ENCODE results near the gene PLOD2. TPM values are rescaled to one million over a fixed set of nuclear protein-coding genes. Genes with fewer than 3 reads are reported as not detected.
A peak's percentile ranks its signal among the peaks of the same experiment; 100 is the strongest.
"Not testable (repeated sequence)": the region's sequence is repeated elsewhere in the genome, so short reads cannot be mapped to it uniquely, and the experiment has no call there.

The PLOD2 gene
- total and polyA plus RNA-seq, 9 of the 15 experiments (the other 6 are each of a cell fraction or from before 2014, with no cell fraction given), result 0.18 to 1.5 (median 0.58) TPM

- H3K27ac ChIP-seq (ENCODE audit: extremely low read depth, low read depth, low read length); H2AFZ ChIP-seq (ENCODE audit: low read depth, low read length); H3K27me3 ChIP-seq (ENCODE audit: control insufficient read depth in 2 of 2, insufficient read depth in 2 of 2, low read length in 2 of 2); H3K4me1 ChIP-seq (replicated peaks in 1 of 2; ENCODE audit: control insufficient read depth in 2 of 2, insufficient read depth in 2 of 2, low read length in 2 of 2); H3K79me2 ChIP-seq (ENCODE audit: control insufficient read depth, insufficient read depth, low read length); H3K4me3 ChIP-seq; ATAC-seq; POLR2A ChIA-PET; BruUV-seq (replicated peaks); in situ Hi-C loops (cut with MboI); H4K20me1 ChIP-seq (replicated peaks; ENCODE audit: control insufficient read depth, insufficient read depth, low read length); H3K36me3 ChIP-seq (ENCODE audit: control insufficient read depth, insufficient read depth, low read length); H3K9me3 ChIP-seq (replicated peaks; ENCODE audit: control insufficient read depth, insufficient read depth, low read depth, low read length); H3K4me2 ChIP-seq (ENCODE audit: insufficient read depth, low read length); H3K9me1 ChIP-seq (ENCODE audit: control insufficient read depth, insufficient read depth, low read length); FAIRE-seq; H3K9ac ChIP-seq (ENCODE audit: insufficient read depth in 1 of 2, low read depth in 2 of 2, low read length in 2 of 2); DNase-seq (ENCODE audit: extremely low read depth in 1 of 4, low spot score in 3 of 4); intact Hi-C loops (cut with micrococcal nuclease); CTCF ChIA-PET (ENCODE audit: low intra/inter-chr PET ratio): not testable (repeated sequence)
- TF ChIP-seq CBX5 (IDR thresholded peaks at IDR 0.05; ENCODE audit: borderline replicate concordance, low read depth), result 0 out of 2 replicates have a peak, but pooled peaks have one; percentile 30
- 0% methylated on average over 10 of the region's 12 CpGs for WGBS (ENCODE audit: insufficient coverage, low coverage, missing lambda C conversion rate)
These were observed 47.2 kb downstream of the PLOD2 start for GRCh38 chr3:146113804-146114203.

GRCh38 chr3:146111337-146111736 lies 49.6 kb downstream of the PLOD2 start:
- BruUV-seq (replicated peaks), result no TSS peak
- Histone ChIP-seq H3K4me3 (no peak overlapping the region), H3K27me3 (ENCODE audit: control insufficient read depth in 2 of 2, insufficient read depth in 2 of 2, low read length in 2 of 2) (no peaks in the 10 kb centered on the region), H3K9me3 (replicated peaks; ENCODE audit: control insufficient read depth, insufficient read depth, low read depth, low read length) (no peaks in the 10 kb centered on the region), H3K9me1 (ENCODE audit: control insufficient read depth, insufficient read depth, low read length) (no peaks in the 10 kb centered on the region), H3K36me3 (ENCODE audit: control insufficient read depth, insufficient read depth, low read length) (no peaks in the 10 kb centered on the region), H2AFZ (ENCODE audit: low read depth, low read length) (no peak overlapping the region), H3K27ac (ENCODE audit: extremely low read depth, low read depth, low read length) (no peak overlapping the region), H4K20me1 (replicated peaks; ENCODE audit: control insufficient read depth, insufficient read depth, low read length) (no peaks in the 10 kb centered on the region), H3K4me2 (ENCODE audit: insufficient read depth, low read length) (no peak overlapping the region), H3K9ac (ENCODE audit: insufficient read depth in 1 of 2, low read depth in 2 of 2, low read length in 2 of 2) (no peak overlapping the region), H3K79me2 (ENCODE audit: control insufficient read depth, insufficient read depth, low read length) (no peaks in the 10 kb centered on the region), H3K4me1 (replicated peaks in 1 of 2; ENCODE audit: control insufficient read depth in 2 of 2, insufficient read depth in 2 of 2, low read length in 2 of 2) (no peaks in the 10 kb centered on the region)
- in situ Hi-C loops (cut with MboI) (no loop called here), intact Hi-C loops (cut with micrococcal nuclease) (no loop called here)
- POLR2A ChIA-PET, result no interaction called here
- CTCF ChIA-PET (ENCODE audit: low intra/inter-chr PET ratio), result no interaction called here
- ATAC-seq, result no peak
- DNase-seq (ENCODE audit: extremely low read depth in 1 of 4, low spot score in 3 of 4), result no peak
- FAIRE-seq, result no peak
- no peak for TF ChIP-seq RBM15 (IDR thresholded peaks at IDR 0.05; ENCODE audit: insufficient read depth, low read length)
- TF ChIP-seq, protein P1, sequence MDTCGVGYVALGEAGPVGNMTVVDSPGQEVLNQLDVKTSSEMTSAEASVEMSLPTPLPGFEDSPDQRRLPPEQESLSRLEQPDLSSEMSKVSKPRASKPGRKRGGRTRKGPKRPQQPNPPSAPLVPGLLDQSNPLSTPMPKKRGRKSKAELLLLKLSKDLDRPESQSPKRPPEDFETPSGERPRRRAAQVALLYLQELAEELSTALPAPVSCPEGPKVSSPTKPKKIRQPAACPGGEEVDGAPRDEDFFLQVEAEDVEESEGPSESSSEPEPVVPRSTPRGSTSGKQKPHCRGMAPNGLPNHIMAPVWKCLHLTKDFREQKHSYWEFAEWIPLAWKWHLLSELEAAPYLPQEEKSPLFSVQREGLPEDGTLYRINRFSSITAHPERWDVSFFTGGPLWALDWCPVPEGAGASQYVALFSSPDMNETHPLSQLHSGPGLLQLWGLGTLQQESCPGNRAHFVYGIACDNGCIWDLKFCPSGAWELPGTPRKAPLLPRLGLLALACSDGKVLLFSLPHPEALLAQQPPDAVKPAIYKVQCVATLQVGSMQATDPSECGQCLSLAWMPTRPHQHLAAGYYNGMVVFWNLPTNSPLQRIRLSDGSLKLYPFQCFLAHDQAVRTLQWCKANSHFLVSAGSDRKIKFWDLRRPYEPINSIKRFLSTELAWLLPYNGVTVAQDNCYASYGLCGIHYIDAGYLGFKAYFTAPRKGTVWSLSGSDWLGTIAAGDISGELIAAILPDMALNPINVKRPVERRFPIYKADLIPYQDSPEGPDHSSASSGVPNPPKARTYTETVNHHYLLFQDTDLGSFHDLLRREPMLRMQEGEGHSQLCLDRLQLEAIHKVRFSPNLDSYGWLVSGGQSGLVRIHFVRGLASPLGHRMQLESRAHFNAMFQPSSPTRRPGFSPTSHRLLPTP (IDR thresholded peaks at IDR 0.05; ENCODE audit: borderline replicate concordance, extremely low read depth, insufficient read length), result no peak
- TF ChIP-seq KHSRP (IDR thresholded peaks at IDR 0.05), result no peak
- TF ChIP-seq BRCA1 (IDR thresholded peaks at IDR 0.05), result no peak
- TF ChIP-seq BRCA1 (CRISPR knock-in tag; IDR thresholded peaks at IDR 0.05), result no peak
- TF ChIP-seq MECOM (CRISPR knock-in tag; IDR thresholded peaks at IDR 0.05), result no peak
- no peak for TF ChIP-seq ZNF408 (CRISPR knock-in tag; IDR thresholded peaks at IDR 0.05; ENCODE audit: low read depth)
- no peak for TF ChIP-seq ARID2 (IDR thresholded peaks at IDR 0.05)
- no peak for TF ChIP-seq ZNF12 (CRISPR knock-in tag; IDR thresholded peaks at IDR 0.05)
- TF ChIP-seq ZNF431 (CRISPR knock-in tag; IDR thresholded peaks at IDR 0.05), result no peak
- no peak for TF ChIP-seq SMAD3 (CRISPR knock-in tag; conservative IDR thresholded peaks at IDR 0.05)
- no peak for TF ChIP-seq RAD51 (IDR thresholded peaks at IDR 0.05; ENCODE audit: borderline replicate concordance, low read depth)
- TF ChIP-seq NELFE (IDR thresholded peaks at IDR 0.05; ENCODE audit: insufficient read depth, insufficient read length), result no peak
